Stimulated activated CD8-positive, alpha-beta memory T cell treated with anti-CD3 and anti-CD28 coated beads, Interleukin-15, amount 100 ng/mL, for 48 hours (primary cell): ENCODE results near the gene HTR3E.
"Not testable (repeated sequence)": the region's sequence is repeated elsewhere in the genome, so short reads cannot be mapped to it uniquely, and the experiment has no call there.

Experiments used
- DNase-seq, 2 donors: peaks; one replicate each; pipeline ENCODE4 v3.0.0-alpha.2; 2020; ENCODE audit warnings: low read depth in 2 of 2

Gene HTR3E

GRCh38 chr3:184096811-184097383 lies at the start of gene HTR3E:
Gene HTR3E, plus strand, starts transcription at chr3:184097064. Its CDS starts 466 bp downstream, at chr3:184097530.
- no peak for DNase-seq

- DNase-seq = no peak
Observed at GRCh38 chr3:184050217-184050847, 46.5 kb upstream of the HTR3E start.

GRCh38 chr3:184052767-184053166 lies 44.1 kb upstream of the HTR3E start, which contains the start of gene HTR3C:
Gene HTR3C, plus strand, starts transcription at chr3:184053047. Its CDS starts 34 bp downstream, at chr3:184053081.
- DNase-seq = no peak

GRCh38 chr3:184058029-184058428 lies 38.8 kb upstream of the HTR3E start:
- no peak for DNase-seq

- DNase-seq = no peak
Observed at GRCh38 chr3:184059424-184059823, 37.4 kb upstream of the HTR3E start.

GRCh38 chr3:184062637-184063036 lies 34.2 kb upstream of the HTR3E start:
- no peak for DNase-seq

GRCh38 chr3:184066211-184066610 lies 30.7 kb upstream of the HTR3E start:
- no peak for DNase-seq

- no peak for DNase-seq
Observed at GRCh38 chr3:184067573-184068055, 29.2 kb upstream of the HTR3E start.

GRCh38 chr3:184068344-184068743 lies 28.5 kb upstream of the HTR3E start:
- no peak for DNase-seq

GRCh38 chr3:184071142-184071541 lies 25.7 kb upstream of the HTR3E start:
- DNase-seq = not testable (repeated sequence)

GRCh38 chr3:184073621-184074020 lies 23.2 kb upstream of the HTR3E start:
- DNase-seq = no peak

- DNase-seq = no peak
Observed at GRCh38 chr3:184075901-184076300, 21.0 kb upstream of the HTR3E start.

- DNase-seq = no peak
Observed at GRCh38 chr3:184077881-184078280, 19.0 kb upstream of the HTR3E start.

GRCh38 chr3:184078851-184079250 lies 18.0 kb upstream of the HTR3E start:
- no peak for DNase-seq

GRCh38 chr3:184081116-184081830 lies 15.6 kb upstream of the HTR3E start:
- no peak for DNase-seq

- no peak for DNase-seq
Observed at GRCh38 chr3:184082034-184082433, 14.8 kb upstream of the HTR3E start.

GRCh38 chr3:184082465-184082864 lies 14.4 kb upstream of the HTR3E start:
- no peak for DNase-seq

GRCh38 chr3:184085389-184085852 lies 11.4 kb upstream of the HTR3E start:
- DNase-seq = no peak

GRCh38 chr3:184092199-184092598 lies 4.7 kb upstream of the HTR3E start:
- DNase-seq = no peak

GRCh38 chr3:184097556-184097955 lies 692 bp downstream of the HTR3E start:
- no peak for DNase-seq

- no peak for DNase-seq
Observed at GRCh38 chr3:184099806-184100686, 3.2 kb downstream of the HTR3E start.

- no peak for DNase-seq
Observed at GRCh38 chr3:184110316-184110725, 13.5 kb downstream of the HTR3E start.
